ENCODE measurements around the gene XPO1. TPM values are rescaled to one million over a fixed set of nuclear protein-coding genes. Genes with fewer than 3 reads are reported as not detected.
"Not testable (repeated sequence)": the region's sequence is repeated elsewhere in the genome, so short reads cannot be mapped to it uniquely, and the experiment has no call there.

XPO1 gene
- total RNA-seq, 2 experiments from 2014 or later = 197 to 208 TPM

DNA sequence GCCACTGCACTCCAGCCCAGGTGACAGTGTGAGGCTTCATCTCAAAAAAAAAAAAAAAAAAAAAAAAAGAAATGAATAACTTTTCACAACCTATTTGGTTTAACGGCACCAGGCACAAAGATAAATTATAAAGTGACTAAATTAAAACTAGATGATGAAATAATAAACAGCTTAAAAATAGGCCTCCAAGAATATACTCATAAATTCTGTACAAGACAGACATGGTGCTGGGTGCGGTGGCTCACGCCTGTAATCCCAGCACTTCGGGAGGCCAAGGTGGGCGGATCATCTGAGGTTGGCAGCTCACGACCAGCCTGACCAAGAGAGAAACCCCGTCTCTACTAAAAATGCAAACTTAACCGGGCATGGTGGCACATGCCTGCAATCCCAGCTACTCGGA is 87.0 kb downstream of the XPO1 start:
- peaks cover 4% of the 10 kb centered on the region for H3K4me1 Mint-ChIP-seq
- no peak for DNase-seq
- H3K4me3 Mint-ChIP-seq = no peak overlapping the region
- H3K9me3 Mint-ChIP-seq = peaks cover 2% of the 10 kb centered on the region
- POLR2A ChIA-PET = no interaction called here
- H3K27me3 Mint-ChIP-seq = no peaks in the 10 kb centered on the region
- no peak for ATAC-seq (ENCODE audit: low read depth)
- H3K27ac Mint-ChIP-seq = no peak overlapping the region
- H3K36me3 Mint-ChIP-seq = peaks cover 36% of the 10 kb centered on the region

GRCh38 chr2:61450144-61450543 is 88.0 kb downstream of the XPO1 start:
- POLR2A ChIA-PET = no interaction called here
- no peak overlapping the region for H3K27ac Mint-ChIP-seq
- no peak for ATAC-seq (ENCODE audit: low read depth)
- H3K27me3 Mint-ChIP-seq = no peaks in the 10 kb centered on the region
- H3K36me3 Mint-ChIP-seq = peaks cover 34% of the 10 kb centered on the region
- no peak overlapping the region for H3K4me3 Mint-ChIP-seq
- H3K9me3 Mint-ChIP-seq = peaks cover 2% of the 10 kb centered on the region
- no peak for DNase-seq
- peaks cover 4% of the 10 kb centered on the region for H3K4me1 Mint-ChIP-seq

- Mint-ChIP-seq H3K27ac (no peak overlapping the region), H3K4me3 (no peak overlapping the region), H3K4me1 (peaks cover 9% of the 10 kb centered on the region), H3K9me3 (peaks cover 4% of the 10 kb centered on the region), H3K27me3 (no peaks in the 10 kb centered on the region), H3K36me3 (peaks cover 45% of the 10 kb centered on the region)
- ATAC-seq (ENCODE audit: low read depth) (no peak), DNase-seq (no peak)
- POLR2A ChIA-PET = no interaction called here
Measured at GRCh38 chr2:61448229-61448628, 89.9 kb downstream of the XPO1 start.

DNA sequence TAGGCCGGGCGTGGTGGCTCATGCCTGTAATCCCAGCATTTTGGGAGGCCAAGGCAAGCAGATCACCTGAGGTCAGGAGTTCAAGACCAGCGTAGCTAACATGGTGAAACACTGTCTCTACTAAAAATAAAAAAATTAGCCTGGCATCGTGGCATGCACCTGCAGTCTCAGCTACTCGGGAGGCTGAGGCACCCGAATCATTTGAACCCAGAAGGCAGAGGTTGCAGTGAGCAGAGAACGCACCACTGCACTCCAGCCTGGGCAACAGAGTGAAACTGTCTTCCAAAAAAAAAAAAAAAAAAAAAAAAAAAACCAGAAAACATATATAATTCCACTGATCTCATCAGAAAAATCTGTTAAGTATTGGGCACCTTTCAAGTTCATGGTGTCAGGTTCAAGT is 91.2 kb downstream of the XPO1 start:
- H3K4me3 Mint-ChIP-seq; DNase-seq; H3K9me3 Mint-ChIP-seq; ATAC-seq (ENCODE audit: low read depth); POLR2A ChIA-PET; H3K27ac Mint-ChIP-seq; H3K27me3 Mint-ChIP-seq: not testable (repeated sequence)
- Mint-ChIP-seq H3K36me3 (peaks cover 48% of the 10 kb centered on the region), H3K4me1 (peaks cover 14% of the 10 kb centered on the region)

DNA sequence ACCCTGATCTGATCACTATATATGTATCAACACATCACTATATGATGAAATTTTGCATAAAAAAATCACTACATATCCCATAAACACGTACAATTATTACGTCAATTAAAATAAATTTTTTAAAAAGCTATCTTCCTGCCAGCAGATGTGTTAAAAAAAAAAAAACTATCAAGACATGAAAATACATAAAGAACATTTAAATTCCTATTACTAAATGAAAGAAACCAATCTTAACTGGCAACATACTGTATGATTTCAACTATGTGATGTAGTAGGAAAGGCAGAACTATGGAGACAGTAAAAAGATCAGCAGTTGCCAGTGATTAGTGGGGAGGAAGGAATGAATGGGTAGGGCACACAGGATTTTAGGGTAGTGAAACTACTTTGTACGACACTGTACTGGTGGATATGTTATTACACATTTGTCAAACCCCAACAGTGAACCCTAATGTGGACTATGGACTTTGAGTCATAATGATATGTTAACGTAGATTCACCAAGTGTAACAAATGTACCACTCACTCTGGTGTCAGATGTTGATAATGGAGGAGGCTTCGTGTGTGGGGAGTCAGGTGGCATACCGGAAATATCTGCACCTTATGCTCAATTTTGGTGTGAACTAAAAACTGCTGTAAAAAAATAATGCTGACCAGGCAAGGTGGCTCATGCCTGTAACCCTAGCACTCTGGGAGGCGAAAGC is 94.7 kb downstream of the XPO1 start:
- Mint-ChIP-seq H3K9me3 (peaks cover 2% of the 10 kb centered on the region), H3K4me3 (no peak overlapping the region), H3K4me1 (peaks cover 15% of the 10 kb centered on the region), H3K27ac (no peak overlapping the region), H3K27me3 (no peaks in the 10 kb centered on the region), H3K36me3 (peaks cover 32% of the 10 kb centered on the region)
- DNase-seq (no peak), ATAC-seq (ENCODE audit: low read depth) (no peak)
- POLR2A ChIA-PET = no interaction called here

- peaks cover 33% of the 10 kb centered on the region for H3K4me1 Mint-ChIP-seq
- no peak overlapping the region for H3K4me3 Mint-ChIP-seq
- H3K36me3 Mint-ChIP-seq = peaks cover 36% of the 10 kb centered on the region
- DNase-seq = no peak
- peaks cover 8% of the 10 kb centered on the region for H3K9me3 Mint-ChIP-seq
- no peaks in the 10 kb centered on the region for H3K27me3 Mint-ChIP-seq
- no peak for ATAC-seq (ENCODE audit: low read depth)
- POLR2A ChIA-PET = no interaction called here
- no peak overlapping the region for H3K27ac Mint-ChIP-seq
Measured at GRCh38 chr2:61439241-61440002, 98.7 kb downstream of the XPO1 start.

DNA sequence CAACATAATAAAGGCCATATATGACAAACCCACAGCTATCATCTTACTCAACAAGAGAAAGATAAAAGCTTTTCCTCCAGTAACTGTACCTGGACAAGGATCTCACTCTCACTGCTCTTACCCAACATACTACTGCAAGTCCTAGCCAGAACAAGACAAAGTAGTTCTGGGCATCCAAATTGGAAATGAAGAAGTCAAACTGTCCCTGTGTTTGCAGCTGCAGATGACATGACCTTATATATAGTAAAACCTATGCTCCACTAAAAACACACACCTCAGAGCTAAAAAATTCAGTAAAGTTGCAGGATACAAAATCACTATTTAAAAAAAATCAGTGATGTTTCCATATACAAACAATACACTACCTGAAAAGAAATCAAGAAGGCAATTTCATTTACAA is 99.5 kb downstream of the XPO1 start:
- Mint-ChIP-seq H3K9me3 (peaks cover 6% of the 10 kb centered on the region), H3K36me3 (peaks cover 33% of the 10 kb centered on the region), H3K27me3 (no peaks in the 10 kb centered on the region), H3K27ac (no peak overlapping the region), H3K4me1 (peaks cover 31% of the 10 kb centered on the region), H3K4me3 (no peak overlapping the region)
- ATAC-seq (ENCODE audit: low read depth) (no peak), DNase-seq (no peak)
- POLR2A ChIA-PET = interaction anchor here (0.6 kb wide), 1 partner anchor 69 kb away, joined by 7 read pairs; no protein-coding TSS in a partner anchor

GRCh38 chr2:61437170-61437569 is 101.0 kb downstream of the XPO1 start:
- H3K4me1 Mint-ChIP-seq = peaks cover 28% of the 10 kb centered on the region
- H3K4me3 Mint-ChIP-seq = no peak overlapping the region
- peaks cover 22% of the 10 kb centered on the region for H3K36me3 Mint-ChIP-seq
- H3K27me3 Mint-ChIP-seq = no peaks in the 10 kb centered on the region
- ATAC-seq (ENCODE audit: low read depth) (no peak), DNase-seq (no peak)
- peaks cover 6% of the 10 kb centered on the region for H3K9me3 Mint-ChIP-seq
- H3K27ac Mint-ChIP-seq = no peak overlapping the region
- POLR2A ChIA-PET = no interaction called here

DNA sequence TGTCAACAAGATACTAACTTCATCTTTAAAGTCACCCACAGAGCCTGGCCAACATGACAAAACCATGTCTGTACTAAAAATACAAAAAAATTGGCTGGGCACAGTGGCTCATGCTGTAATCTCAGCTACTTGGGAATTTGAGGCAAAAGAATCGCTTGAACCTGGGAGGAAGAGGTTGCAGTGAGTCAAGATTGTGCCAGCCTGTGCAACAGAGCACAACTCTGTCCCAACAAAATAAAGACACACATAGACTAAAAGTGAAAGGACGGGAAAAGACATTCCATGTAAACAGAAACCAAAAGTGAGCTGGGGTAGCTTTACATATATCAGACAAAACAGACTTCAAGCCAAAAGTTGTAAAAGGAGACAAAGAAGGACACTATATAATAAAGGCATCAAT is 102.1 kb downstream of the XPO1 start:
- peaks cover 26% of the 10 kb centered on the region for H3K4me1 Mint-ChIP-seq
- ATAC-seq (ENCODE audit: low read depth) = no peak

DNA sequence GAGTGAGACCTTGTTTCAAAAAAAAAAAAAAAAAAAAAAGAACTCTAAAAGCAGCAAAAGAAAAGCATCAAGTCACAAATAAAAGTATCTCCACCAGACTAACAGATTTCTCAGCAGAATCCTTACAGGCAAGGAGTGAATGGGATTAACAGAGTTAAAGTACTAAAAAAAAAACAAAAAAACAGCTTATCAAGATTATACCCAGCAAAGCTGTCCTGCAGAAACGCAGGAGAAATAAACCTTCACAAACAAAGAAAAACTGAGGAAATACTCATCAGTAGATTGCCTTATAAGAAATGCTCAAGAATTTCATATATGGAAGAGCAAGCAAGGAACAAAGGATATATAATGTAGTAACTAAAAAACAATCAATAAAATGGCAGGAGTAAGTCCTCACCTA is 102.9 kb downstream of the XPO1 start:
- no peaks in the 10 kb centered on the region for H3K27me3 Mint-ChIP-seq
- ATAC-seq (ENCODE audit: low read depth) (no peak), DNase-seq (no peak)
- H3K9me3 Mint-ChIP-seq = peaks cover 6% of the 10 kb centered on the region
- H3K4me1 Mint-ChIP-seq = peaks cover 26% of the 10 kb centered on the region
- peaks cover 22% of the 10 kb centered on the region for H3K36me3 Mint-ChIP-seq
- H3K4me3 Mint-ChIP-seq = no peak overlapping the region
- POLR2A ChIA-PET = interaction anchor here (0.6 to 1.4 kb wide), 2 partner anchors 35 to 72 kb away, joined by 4 read pairs; no protein-coding TSS in a partner anchor
- H3K27ac Mint-ChIP-seq = no peak overlapping the region

More for the DNA sequence above, 102.1 kb downstream of the XPO1 start:
- H3K27me3 Mint-ChIP-seq = no peaks in the 10 kb centered on the region
- no peak for DNase-seq
- H3K9me3 Mint-ChIP-seq = peaks cover 6% of the 10 kb centered on the region
- H3K4me3 Mint-ChIP-seq = peak overlapping the region; percentile 5
- POLR2A ChIA-PET = interaction anchor here (1.4 kb wide), 1 partner anchor 34 kb away, joined by 4 read pairs; no protein-coding TSS in a partner anchor
- H3K36me3 Mint-ChIP-seq = peaks cover 22% of the 10 kb centered on the region
- H3K27ac Mint-ChIP-seq = no peak overlapping the region

DNA sequence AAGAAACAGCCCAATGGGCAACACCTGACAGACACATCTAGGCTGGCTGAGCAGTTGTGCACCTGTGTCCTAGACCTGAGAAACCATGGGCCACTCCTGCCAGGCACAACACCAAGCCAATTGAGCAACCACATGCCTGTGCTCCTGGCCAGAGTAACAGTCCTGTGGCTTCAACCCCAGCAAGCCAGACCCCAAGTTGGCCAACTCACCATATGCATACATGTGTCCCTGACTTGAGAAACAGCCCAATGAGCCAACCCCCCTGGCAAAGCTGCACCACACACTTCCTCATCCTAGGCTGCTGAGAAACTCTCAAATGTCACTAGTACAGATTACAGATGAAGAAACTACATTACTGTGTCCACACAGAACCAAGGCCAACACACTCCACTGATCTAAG is 103.8 kb downstream of the XPO1 start:
- H3K4me1 Mint-ChIP-seq = peaks cover 24% of the 10 kb centered on the region
- no peak for DNase-seq
- peaks cover 6% of the 10 kb centered on the region for H3K9me3 Mint-ChIP-seq
- ATAC-seq (ENCODE audit: low read depth) = no peak
- H3K36me3 Mint-ChIP-seq = peaks cover 22% of the 10 kb centered on the region
- POLR2A ChIA-PET = no interaction called here
- H3K27me3 Mint-ChIP-seq = no peaks in the 10 kb centered on the region
- H3K27ac Mint-ChIP-seq = no peak overlapping the region
- H3K4me3 Mint-ChIP-seq = no peak overlapping the region

DNA sequence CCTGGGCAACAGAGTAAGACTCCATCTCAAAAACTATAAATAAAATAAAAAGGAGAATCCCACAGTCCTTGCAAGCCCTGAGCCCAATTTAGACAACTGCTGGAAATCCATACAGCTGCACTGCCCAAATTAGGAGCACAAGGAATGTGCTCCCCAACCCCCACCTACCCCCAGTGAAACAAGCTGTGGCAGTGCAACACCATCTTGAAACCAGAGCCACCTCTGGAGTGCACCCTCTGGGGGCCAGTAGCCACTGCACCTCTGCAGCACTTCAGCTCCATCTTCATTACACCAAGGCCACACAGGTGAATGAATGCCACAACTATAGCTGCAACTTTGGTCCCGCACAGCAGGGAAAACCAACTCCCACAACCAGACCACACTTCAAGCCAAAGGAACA is 104.5 kb downstream of the XPO1 start:
- Mint-ChIP-seq H3K9me3 (peaks cover 6% of the 10 kb centered on the region), H3K27me3 (no peaks in the 10 kb centered on the region), H3K4me1 (peaks cover 24% of the 10 kb centered on the region), H3K36me3 (peaks cover 19% of the 10 kb centered on the region), H3K4me3 (no peak overlapping the region), H3K27ac (no peak overlapping the region)
- POLR2A ChIA-PET = no interaction called here
- ATAC-seq (ENCODE audit: low read depth) (no peak), DNase-seq (no peak)

- no peak overlapping the region for H3K27ac Mint-ChIP-seq
- ATAC-seq (ENCODE audit: low read depth) = no peak
- no peak for DNase-seq
- H3K4me1 Mint-ChIP-seq = peaks cover 25% of the 10 kb centered on the region
- POLR2A ChIA-PET = interaction anchor here (0.9 kb wide), 1 partner anchor 11 kb away, joined by 3 read pairs; no protein-coding TSS in a partner anchor
- no peak overlapping the region for H3K4me3 Mint-ChIP-seq
- H3K36me3 Mint-ChIP-seq = peaks cover 16% of the 10 kb centered on the region
- no peaks in the 10 kb centered on the region for H3K27me3 Mint-ChIP-seq
- H3K9me3 Mint-ChIP-seq = peaks cover 6% of the 10 kb centered on the region
Measured at GRCh38 chr2:61432990-61433389, 105.2 kb downstream of the XPO1 start.

GRCh38 chr2:61431345-61431744 is 106.8 kb downstream of the XPO1 start:
- H3K9me3 Mint-ChIP-seq = peaks cover 3% of the 10 kb centered on the region
- H3K36me3 Mint-ChIP-seq = peaks cover 5% of the 10 kb centered on the region
- POLR2A ChIA-PET = no interaction called here
- no peaks in the 10 kb centered on the region for H3K27me3 Mint-ChIP-seq
- no peak overlapping the region for H3K4me3 Mint-ChIP-seq
- H3K27ac Mint-ChIP-seq = no peak overlapping the region
- peaks cover 25% of the 10 kb centered on the region for H3K4me1 Mint-ChIP-seq
- DNase-seq (no peak), ATAC-seq (ENCODE audit: low read depth) (no peak)

All from activated naive CD8-positive, alpha-beta T cell treated with anti-CD3 and anti-CD28 coated beads, Interleukin-2, amount 10 ng/mL, durations not matched to agents 7 days and 5 days (primary cell).